ENCODE data around the gene NFYC. TPM values are rescaled to one million over a fixed set of nuclear protein-coding genes. Genes with fewer than 3 reads are reported as not detected.

Gene NFYC
- total RNA-seq, 1 donor from 2014 or later, result 49.7 TPM

GRCh38 chr1:40780678-40781607 lies 89.4 kb downstream of the NFYC start:
- Mint-ChIP-seq H3K27me3 (ENCODE audit: unreplicated experiment) (peaks cover 18% of the 10 kb centered on the region), H3K4me1 (ENCODE audit: unreplicated experiment) (peaks cover 17% of the 10 kb centered on the region), H3K27ac (ENCODE audit: unreplicated experiment) (no peak overlapping the region), H3K4me3 (ENCODE audit: unreplicated experiment) (no peak overlapping the region), H3K9me3 (ENCODE audit: unreplicated experiment) (no peaks in the 10 kb centered on the region), H3K36me3 (ENCODE audit: low read depth, unreplicated experiment) (peaks cover 16% of the 10 kb centered on the region)
- no peak for DNase-seq (ENCODE audit: low spot score)
- TF ChIP-seq, protein P1, sequence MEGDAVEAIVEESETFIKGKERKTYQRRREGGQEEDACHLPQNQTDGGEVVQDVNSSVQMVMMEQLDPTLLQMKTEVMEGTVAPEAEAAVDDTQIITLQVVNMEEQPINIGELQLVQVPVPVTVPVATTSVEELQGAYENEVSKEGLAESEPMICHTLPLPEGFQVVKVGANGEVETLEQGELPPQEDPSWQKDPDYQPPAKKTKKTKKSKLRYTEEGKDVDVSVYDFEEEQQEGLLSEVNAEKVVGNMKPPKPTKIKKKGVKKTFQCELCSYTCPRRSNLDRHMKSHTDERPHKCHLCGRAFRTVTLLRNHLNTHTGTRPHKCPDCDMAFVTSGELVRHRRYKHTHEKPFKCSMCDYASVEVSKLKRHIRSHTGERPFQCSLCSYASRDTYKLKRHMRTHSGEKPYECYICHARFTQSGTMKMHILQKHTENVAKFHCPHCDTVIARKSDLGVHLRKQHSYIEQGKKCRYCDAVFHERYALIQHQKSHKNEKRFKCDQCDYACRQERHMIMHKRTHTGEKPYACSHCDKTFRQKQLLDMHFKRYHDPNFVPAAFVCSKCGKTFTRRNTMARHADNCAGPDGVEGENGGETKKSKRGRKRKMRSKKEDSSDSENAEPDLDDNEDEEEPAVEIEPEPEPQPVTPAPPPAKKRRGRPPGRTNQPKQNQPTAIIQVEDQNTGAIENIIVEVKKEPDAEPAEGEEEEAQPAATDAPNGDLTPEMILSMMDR (IDR thresholded peaks at IDR 0.05; ENCODE audit: unreplicated experiment), result no peak

DNA sequence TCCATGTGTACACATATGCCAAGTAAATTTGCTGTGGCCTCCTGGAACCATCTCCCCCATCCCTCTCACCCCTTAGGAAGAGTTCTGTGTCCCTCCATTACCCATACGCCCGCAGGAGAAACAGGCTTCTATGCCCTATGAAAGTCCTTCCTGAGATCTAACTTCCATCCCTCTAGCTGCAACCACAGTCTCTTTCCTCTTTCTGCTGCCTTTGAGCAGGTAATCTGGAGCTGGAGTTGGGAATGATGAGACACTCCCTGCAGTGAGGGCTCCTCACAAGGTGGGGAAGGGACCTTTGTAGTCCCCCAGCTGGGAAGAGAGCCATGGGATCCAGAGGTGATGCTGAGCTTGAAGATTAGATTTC lies 90.1 kb downstream of the NFYC start:
- DNase-seq (ENCODE audit: low spot score), result no peak
- Mint-ChIP-seq H3K36me3 (ENCODE audit: low read depth, unreplicated experiment) (peaks cover 12% of the 10 kb centered on the region), H3K4me1 (ENCODE audit: unreplicated experiment) (peaks cover 17% of the 10 kb centered on the region), H3K9me3 (ENCODE audit: unreplicated experiment) (no peaks in the 10 kb centered on the region), H3K27ac (ENCODE audit: unreplicated experiment) (no peak overlapping the region), H3K27me3 (ENCODE audit: unreplicated experiment) (peaks cover 20% of the 10 kb centered on the region), H3K4me3 (ENCODE audit: unreplicated experiment) (no peak overlapping the region)
- TF ChIP-seq, protein P1 (IDR thresholded peaks at IDR 0.05; ENCODE audit: unreplicated experiment), result no peak

DNA sequence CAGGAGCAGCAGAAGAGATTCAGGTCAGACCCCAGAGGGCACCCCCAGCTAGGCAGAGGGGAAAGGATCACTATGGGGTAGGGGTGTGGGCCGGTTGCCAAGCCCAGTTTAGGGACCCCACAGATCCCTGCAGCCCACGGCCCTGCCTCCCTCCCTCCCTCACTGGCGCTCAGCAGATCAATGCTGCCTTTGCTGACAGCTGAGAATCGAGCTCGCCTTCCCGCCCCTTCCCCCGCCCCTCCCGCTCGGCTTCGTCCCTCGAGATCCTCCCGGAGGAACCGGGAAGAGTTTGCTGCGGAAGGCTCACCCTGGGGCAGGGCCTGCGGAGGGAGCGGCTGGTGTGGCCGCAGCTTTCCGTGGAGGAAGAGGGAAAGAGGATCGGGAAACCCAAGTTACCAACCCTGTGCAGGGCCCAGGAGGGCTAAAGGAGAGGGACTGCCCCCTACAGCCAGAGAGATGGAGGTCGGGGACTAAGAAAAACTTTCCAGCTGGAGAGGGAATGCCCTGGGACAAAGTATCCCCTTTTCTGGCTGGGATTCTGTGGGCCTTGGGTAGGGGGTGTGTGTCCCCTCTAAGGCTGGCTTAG lies 91.0 kb downstream of the NFYC start:
- peaks cover 8% of the 10 kb centered on the region for H3K36me3 Mint-ChIP-seq (ENCODE audit: low read depth, unreplicated experiment)
- peak; percentile 46 for DNase-seq (ENCODE audit: low spot score)
- H3K4me1 Mint-ChIP-seq (ENCODE audit: unreplicated experiment), result peaks cover 17% of the 10 kb centered on the region
- H3K9me3 Mint-ChIP-seq (ENCODE audit: unreplicated experiment), result no peaks in the 10 kb centered on the region
- H3K4me3 Mint-ChIP-seq (ENCODE audit: unreplicated experiment), result peak overlapping the region; percentile 62
- H3K27me3 Mint-ChIP-seq (ENCODE audit: unreplicated experiment), result peaks cover 22% of the 10 kb centered on the region
- TF ChIP-seq, protein P1 (IDR thresholded peaks at IDR 0.05; ENCODE audit: unreplicated experiment), result no peak
- peak overlapping the region; percentile 67 for H3K27ac Mint-ChIP-seq (ENCODE audit: unreplicated experiment)

GRCh38 chr1:40783001-40783905 lies 91.7 kb downstream of the NFYC start, which contains the start of gene KCNQ4:
Gene KCNQ4, plus strand, starts transcription at chr1:40783787. Its CDS starts 307 bp downstream, at chr1:40784094.
- Mint-ChIP-seq H3K4me3 (ENCODE audit: unreplicated experiment) (peak within 1 kb of the TSS; percentile 83), H3K27me3 (ENCODE audit: unreplicated experiment) (peaks cover 24% of the 10 kb centered on the region), H3K9me3 (ENCODE audit: unreplicated experiment) (no peaks in the 10 kb centered on the region), H3K27ac (ENCODE audit: unreplicated experiment) (peak within 1 kb of the TSS; percentile 67), H3K4me1 (ENCODE audit: unreplicated experiment) (peaks cover 17% of the 10 kb centered on the region), H3K36me3 (ENCODE audit: low read depth, unreplicated experiment) (peaks cover 8% of the 10 kb centered on the region)
- peak; percentile 31 for DNase-seq (ENCODE audit: low spot score)
- TF ChIP-seq, protein P1 (IDR thresholded peaks at IDR 0.05; ENCODE audit: unreplicated experiment), result no peak

All from endothelial cell (in vitro differentiated cells).